ENCODE data around the gene RXFP4. TPM values are rescaled to one million over a fixed set of nuclear protein-coding genes. Genes with fewer than 3 reads are reported as not detected.
"Not testable (repeated sequence)": the region's sequence is repeated elsewhere in the genome, so short reads cannot be mapped to it uniquely, and the experiment has no call there.

RXFP4 gene
- polyA plus RNA-seq, 2 donors, result 0.04 to 0.08 TPM

- Histone ChIP-seq H3K27me3 (ENCODE audit: control insufficient read depth in 1 of 2, insufficient read depth in 2 of 2, low read length in 2 of 2) (no peaks in the 10 kb centered on the region), H3K27ac (ENCODE audit: low read depth in 2 of 2, low read length in 1 of 2) (no peak overlapping the region), H3K36me3 (ENCODE audit: control insufficient read depth in 2 of 2, insufficient read depth in 2 of 2, low read length in 1 of 2) (peaks cover 21 to 25% of the 10 kb centered on the region in 2 donors), H3K4me3 (ENCODE audit: low read depth in 1 of 2, low read length in 2 of 2) (no peak overlapping the region), H3K9me3 (ENCODE audit: control insufficient read depth in 2 of 2, insufficient read depth in 1 of 2, low read depth in 1 of 2, low read length in 1 of 2) (no peaks in the 10 kb centered on the region), H3K4me1 (ENCODE audit: control insufficient read depth in 2 of 2, insufficient read depth in 2 of 2, low read length in 1 of 2) (no peaks in the 10 kb centered on the region)
- 88 to 96% methylated on average over 2 of the region's 2 CpGs for WGBS, 2 donors
Observed at GRCh38 chr1:155925506-155925905, 15.9 kb upstream of the RXFP4 start.

- H3K27me3 ChIP-seq (ENCODE audit: control insufficient read depth in 1 of 2, insufficient read depth in 2 of 2, low read length in 2 of 2), result no peaks in the 10 kb centered on the region
- no peak overlapping the region for H3K4me3 ChIP-seq (ENCODE audit: low read depth in 1 of 2, low read length in 2 of 2)
- WGBS, 2 donors, result 53 to 59% methylated on average over 5 of the region's 5 CpGs
- H3K27ac ChIP-seq (ENCODE audit: low read depth in 2 of 2, low read length in 1 of 2), result no peak overlapping the region
- H3K9me3 ChIP-seq (ENCODE audit: control insufficient read depth in 2 of 2, insufficient read depth in 1 of 2, low read depth in 1 of 2, low read length in 1 of 2), result no peaks in the 10 kb centered on the region
- peaks cover 10 to 18% of the 10 kb centered on the region in 2 donors for H3K36me3 ChIP-seq (ENCODE audit: control insufficient read depth in 2 of 2, insufficient read depth in 2 of 2, low read length in 1 of 2)
- peaks cover 0 to 4% of the 10 kb centered on the region in 2 donors for H3K4me1 ChIP-seq (ENCODE audit: control insufficient read depth in 2 of 2, insufficient read depth in 2 of 2, low read length in 1 of 2)
Observed at GRCh38 chr1:155929057-155929456, 12.4 kb upstream of the RXFP4 start.

GRCh38 chr1:155930725-155931124 is 10.7 kb upstream of the RXFP4 start:
- peak overlapping the region in 1 of 2 donors; percentile 26 for H3K4me3 ChIP-seq (ENCODE audit: low read depth in 1 of 2, low read length in 2 of 2)
- H3K36me3 ChIP-seq (ENCODE audit: control insufficient read depth in 2 of 2, insufficient read depth in 2 of 2, low read length in 1 of 2), result peaks cover 7 to 15% of the 10 kb centered on the region in 2 donors
- peak overlapping the region in 1 of 2 donors; percentile 42 for H3K27ac ChIP-seq (ENCODE audit: low read depth in 2 of 2, low read length in 1 of 2)
- not testable (repeated sequence) for H3K9me3 ChIP-seq (ENCODE audit: control insufficient read depth in 2 of 2, insufficient read depth in 1 of 2, low read depth in 1 of 2, low read length in 1 of 2); H3K27me3 ChIP-seq (ENCODE audit: control insufficient read depth in 1 of 2, insufficient read depth in 2 of 2, low read length in 2 of 2); H3K4me1 ChIP-seq (ENCODE audit: control insufficient read depth in 2 of 2, insufficient read depth in 2 of 2, low read length in 1 of 2)
- 62 to 70% methylated on average over 10 of the region's 10 CpGs for WGBS, 2 donors

- 64 to 65% methylated on average over 7 of the region's 7 CpGs for WGBS, 2 donors
- Histone ChIP-seq H3K4me1 (ENCODE audit: control insufficient read depth in 2 of 2, insufficient read depth in 2 of 2, low read length in 1 of 2) (peaks cover 0 to 4% of the 10 kb centered on the region in 2 donors), H3K36me3 (ENCODE audit: control insufficient read depth in 2 of 2, insufficient read depth in 2 of 2, low read length in 1 of 2) (peaks cover 5 to 12% of the 10 kb centered on the region in 2 donors), H3K4me3 (ENCODE audit: low read depth in 1 of 2, low read length in 2 of 2) (peak overlapping the region in 1 of 2 donors; percentile 26), H3K27ac (ENCODE audit: low read depth in 2 of 2, low read length in 1 of 2) (peak overlapping the region in 1 of 2 donors; percentile 42), H3K27me3 (ENCODE audit: control insufficient read depth in 1 of 2, insufficient read depth in 2 of 2, low read length in 2 of 2) (no peaks in the 10 kb centered on the region), H3K9me3 (ENCODE audit: control insufficient read depth in 2 of 2, insufficient read depth in 1 of 2, low read depth in 1 of 2, low read length in 1 of 2) (no peaks in the 10 kb centered on the region)
Observed at GRCh38 chr1:155931332-155932038, 10.0 kb upstream of the RXFP4 start.

- WGBS, 2 donors, result 31 to 34% methylated on average over 1 of the region's 1 CpG
- peak overlapping the region; percentile 10 to 27 for H3K27ac ChIP-seq (ENCODE audit: low read depth in 2 of 2, low read length in 1 of 2)
- peaks cover 0 to 7% of the 10 kb centered on the region in 2 donors for H3K36me3 ChIP-seq (ENCODE audit: control insufficient read depth in 2 of 2, insufficient read depth in 2 of 2, low read length in 1 of 2)
- no peaks in the 10 kb centered on the region for H3K9me3 ChIP-seq (ENCODE audit: control insufficient read depth in 2 of 2, insufficient read depth in 1 of 2, low read depth in 1 of 2, low read length in 1 of 2)
- peaks cover 0 to 4% of the 10 kb centered on the region in 2 donors for H3K4me1 ChIP-seq (ENCODE audit: control insufficient read depth in 2 of 2, insufficient read depth in 2 of 2, low read length in 1 of 2)
- H3K4me3 ChIP-seq (ENCODE audit: low read depth in 1 of 2, low read length in 2 of 2), result peak overlapping the region in 1 of 2 donors; percentile 3
- H3K27me3 ChIP-seq (ENCODE audit: control insufficient read depth in 1 of 2, insufficient read depth in 2 of 2, low read length in 2 of 2), result no peaks in the 10 kb centered on the region
Observed at GRCh38 chr1:155932081-155932480, 9.4 kb upstream of the RXFP4 start.

DNA sequence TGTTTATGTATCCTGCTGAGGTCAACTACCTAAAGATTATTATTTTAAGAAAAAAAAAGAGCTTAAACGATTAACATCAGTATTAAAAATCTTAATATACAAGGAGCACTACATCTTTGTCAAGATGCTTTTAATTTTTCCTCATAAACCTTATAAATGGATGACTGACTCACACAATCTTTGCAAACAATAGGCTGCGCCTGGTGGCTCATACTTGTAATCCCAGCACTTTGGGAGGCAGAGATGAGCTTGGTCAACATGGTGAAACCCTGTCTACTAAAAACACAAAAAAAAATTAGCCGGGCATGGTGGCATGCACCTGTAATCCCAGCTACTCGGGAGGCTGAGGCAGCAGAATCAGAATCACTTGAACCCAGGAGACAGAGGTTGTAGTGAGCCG is 9.0 kb upstream of the RXFP4 start:
- H3K27me3 ChIP-seq (ENCODE audit: control insufficient read depth in 1 of 2, insufficient read depth in 2 of 2, low read length in 2 of 2), result no peaks in the 10 kb centered on the region
- no peak overlapping the region for H3K4me3 ChIP-seq (ENCODE audit: low read depth in 1 of 2, low read length in 2 of 2)
- peaks cover 0 to 4% of the 10 kb centered on the region in 2 donors for H3K4me1 ChIP-seq (ENCODE audit: control insufficient read depth in 2 of 2, insufficient read depth in 2 of 2, low read length in 1 of 2)
- H3K27ac ChIP-seq (ENCODE audit: low read depth in 2 of 2, low read length in 1 of 2), result peak overlapping the region in 1 of 2 donors; percentile 69
- WGBS, 2 donors, result 62 to 64% methylated on average over 5 of the region's 5 CpGs
- no peaks in the 10 kb centered on the region for H3K9me3 ChIP-seq (ENCODE audit: control insufficient read depth in 2 of 2, insufficient read depth in 1 of 2, low read depth in 1 of 2, low read length in 1 of 2)
- H3K36me3 ChIP-seq (ENCODE audit: control insufficient read depth in 2 of 2, insufficient read depth in 2 of 2, low read length in 1 of 2), result peaks cover 0 to 5% of the 10 kb centered on the region in 2 donors

DNA sequence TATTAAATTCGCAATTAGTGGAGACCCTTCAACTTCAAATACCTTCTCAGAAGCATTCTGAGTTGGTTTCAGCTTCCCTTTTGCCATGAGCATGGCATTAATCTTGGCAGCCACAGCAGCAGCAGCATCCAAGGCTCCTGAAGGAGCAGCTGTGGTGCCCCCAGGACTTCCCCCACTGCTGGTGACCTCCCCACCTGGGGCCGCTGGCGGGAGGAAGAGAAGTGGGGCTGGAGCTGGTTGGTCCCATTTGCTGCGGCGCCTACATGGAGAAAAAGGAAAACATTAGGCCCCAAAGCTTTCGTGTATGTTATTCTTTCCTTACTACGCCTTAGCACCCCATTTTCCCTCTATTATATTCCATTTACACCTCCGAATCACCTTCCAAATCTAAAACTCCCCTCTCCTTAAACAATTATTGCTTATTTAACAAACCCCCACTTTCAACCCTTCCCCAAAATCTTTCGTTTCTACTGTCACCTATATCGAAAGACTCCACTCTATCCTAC is 7.8 kb upstream of the RXFP4 start:
- Histone ChIP-seq H3K9me3 (ENCODE audit: control insufficient read depth in 2 of 2, insufficient read depth in 1 of 2, low read depth in 1 of 2, low read length in 1 of 2) (no peaks in the 10 kb centered on the region), H3K36me3 (ENCODE audit: control insufficient read depth in 2 of 2, insufficient read depth in 2 of 2, low read length in 1 of 2) (peaks cover 0 to 4% of the 10 kb centered on the region in 2 donors), H3K27me3 (ENCODE audit: control insufficient read depth in 1 of 2, insufficient read depth in 2 of 2, low read length in 2 of 2) (no peaks in the 10 kb centered on the region), H3K4me3 (ENCODE audit: low read depth in 1 of 2, low read length in 2 of 2) (peak overlapping the region; percentile 69 to 87), H3K27ac (ENCODE audit: low read depth in 2 of 2, low read length in 1 of 2) (peak overlapping the region; percentile 92 to 97), H3K4me1 (ENCODE audit: control insufficient read depth in 2 of 2, insufficient read depth in 2 of 2, low read length in 1 of 2) (peaks cover 0 to 4% of the 10 kb centered on the region in 2 donors)
- WGBS, 2 donors, result 2 to 3% methylated on average over 10 of the region's 10 CpGs

- WGBS, 2 donors, result 1% methylated on average over 50 of the region's 50 CpGs
Observed at GRCh38 chr1:155934097-155934935, 7.1 kb upstream of the RXFP4 start, which contains the start of gene KHDC4. KHDC4 (minus strand) TSS chr1:155934413; CDS start chr1:155934373, 40 bp downstream.

GRCh38 chr1:155934936-155935590 is 6.4 kb upstream of the RXFP4 start:
- Histone ChIP-seq H3K36me3 (ENCODE audit: control insufficient read depth in 2 of 2, insufficient read depth in 2 of 2, low read length in 1 of 2) (peaks cover 0 to 2% of the 10 kb centered on the region in 2 donors), H3K4me1 (ENCODE audit: control insufficient read depth in 2 of 2, insufficient read depth in 2 of 2, low read length in 1 of 2) (peaks cover 0 to 4% of the 10 kb centered on the region in 2 donors), H3K27ac (ENCODE audit: low read depth in 2 of 2, low read length in 1 of 2) (peak overlapping the region; percentile 89 to 90), H3K4me3 (ENCODE audit: low read depth in 1 of 2, low read length in 2 of 2) (peak overlapping the region; percentile 43 to 69), H3K27me3 (ENCODE audit: control insufficient read depth in 1 of 2, insufficient read depth in 2 of 2, low read length in 2 of 2) (no peaks in the 10 kb centered on the region), H3K9me3 (ENCODE audit: control insufficient read depth in 2 of 2, insufficient read depth in 1 of 2, low read depth in 1 of 2, low read length in 1 of 2) (no peaks in the 10 kb centered on the region)
- WGBS, 2 donors, result 80 to 82% methylated on average over 24 of the region's 24 CpGs

More at GRCh38 chr1:155934097-155934935, 7.1 kb upstream of the RXFP4 start, which contains the start of gene KHDC4:
- H3K27ac ChIP-seq (ENCODE audit: low read depth in 2 of 2, low read length in 1 of 2), result peak within 1 kb of the TSS; percentile 92 to 97
- H3K4me3 ChIP-seq (ENCODE audit: low read depth in 1 of 2, low read length in 2 of 2), result peak within 1 kb of the TSS; percentile 69 to 87
- H3K36me3 ChIP-seq (ENCODE audit: control insufficient read depth in 2 of 2, insufficient read depth in 2 of 2, low read length in 1 of 2), result peaks cover 0 to 2% of the 10 kb centered on the region in 2 donors
- H3K9me3 ChIP-seq (ENCODE audit: control insufficient read depth in 2 of 2, insufficient read depth in 1 of 2, low read depth in 1 of 2, low read length in 1 of 2), result no peaks in the 10 kb centered on the region
- H3K4me1 ChIP-seq (ENCODE audit: control insufficient read depth in 2 of 2, insufficient read depth in 2 of 2, low read length in 1 of 2), result peaks cover 0 to 4% of the 10 kb centered on the region in 2 donors
- H3K27me3 ChIP-seq (ENCODE audit: control insufficient read depth in 1 of 2, insufficient read depth in 2 of 2, low read length in 2 of 2), result no peaks in the 10 kb centered on the region

Data from esophagus (tissue), 2 donors.